Endothelial cell of umbilical vein (primary cell): ENCODE results near the gene MAFB.

Source experiments
- EZH2 ChIP-seq: IDR thresholded peaks from 2 replicates; pipeline ENCODE4 v1.6.1; 2012; ENCODE audit warnings: borderline replicate concordance, low read depth, mild to moderate bottlenecking, moderate library complexity, low read length, inconsistent platforms; ENCODE audit not compliant: severe bottlenecking
- FOS ChIP-seq: IDR thresholded peaks from 2 replicates; pipeline ENCODE4 v1.6.1; 2011; ENCODE audit warnings: mild to moderate bottlenecking, low read length, moderate library complexity, borderline replicate concordance; ENCODE audit not compliant: insufficient read depth
- JUN ChIP-seq: IDR thresholded peaks from 2 replicates; pipeline ENCODE4 v1.6.1; 2011; ENCODE audit warnings: borderline replicate concordance, low read depth; ENCODE audit not compliant: insufficient read length, insufficient read depth
- MYC ChIP-seq: IDR thresholded peaks from one replicate; pipeline ENCODE4 v1.6.1; 2011; ENCODE audit warnings: mild to moderate bottlenecking, low read depth, low read length
- POLR2A ChIP-seq: IDR thresholded peaks from 2 replicates; pipeline ENCODE4 v1.6.1; 2012; ENCODE audit warnings: low read depth, mild to moderate bottlenecking, control low read depth, low read length
- POLR2AphosphoS5 ChIP-seq: IDR thresholded peaks from 2 replicates; pipeline ENCODE4 v1.6.1; 2012; ENCODE audit warnings: low read depth, mild to moderate bottlenecking, control low read depth, low read length, moderate library complexity; ENCODE audit not compliant: insufficient read depth
- TF ChIP-seq, protein P1 (sequence below), 2 donors: IDR thresholded peaks; 1 replicate in 1 of 2; 2 replicates in 1 of 2; pipeline ENCODE4 v1.5.1; 2011; ENCODE audit warnings: low read length in 2 of 2, mild to moderate bottlenecking in 2 of 2, moderate library complexity in 2 of 2, control low read depth in 1 of 2, inconsistent platforms in 1 of 2, low read depth in 1 of 2; ENCODE audit not compliant: insufficient read depth in 1 of 2; ENCODE audit errors: extremely low read depth in 1 of 2
- TF ChIP-seq, protein P2 (sequence below): IDR thresholded peaks from 2 replicates; pipeline ENCODE4 v1.6.1; 2011; ENCODE audit not compliant: insufficient read depth, insufficient read length

DNA sequence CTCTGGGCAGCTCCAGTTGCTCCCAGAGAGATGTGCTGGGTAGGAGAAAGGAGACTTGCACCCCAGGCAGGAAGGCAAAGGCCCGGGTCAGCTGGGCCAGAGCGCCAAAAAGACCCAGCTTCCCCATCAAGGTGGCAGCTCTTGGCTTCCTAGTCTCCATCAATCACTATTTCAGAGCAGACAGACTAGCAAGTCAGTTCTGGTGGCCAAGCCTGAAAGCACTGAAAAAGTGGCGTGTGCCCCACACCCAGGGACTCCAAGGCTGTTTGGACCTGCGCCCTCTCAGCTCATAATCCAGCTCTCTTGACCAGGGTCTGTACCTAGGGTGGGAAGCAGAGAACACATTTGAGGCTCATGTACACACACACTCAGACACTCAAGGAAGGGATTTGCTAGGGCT lies 3.7 kb downstream of the MAFB start:
- TF ChIP-seq POLR2A (no peak), EZH2 (no peak), POLR2AphosphoS5 (no peak), MYC (no peak), JUN (no peak), FOS (no peak)
- TF ChIP-seq, protein P1, sequence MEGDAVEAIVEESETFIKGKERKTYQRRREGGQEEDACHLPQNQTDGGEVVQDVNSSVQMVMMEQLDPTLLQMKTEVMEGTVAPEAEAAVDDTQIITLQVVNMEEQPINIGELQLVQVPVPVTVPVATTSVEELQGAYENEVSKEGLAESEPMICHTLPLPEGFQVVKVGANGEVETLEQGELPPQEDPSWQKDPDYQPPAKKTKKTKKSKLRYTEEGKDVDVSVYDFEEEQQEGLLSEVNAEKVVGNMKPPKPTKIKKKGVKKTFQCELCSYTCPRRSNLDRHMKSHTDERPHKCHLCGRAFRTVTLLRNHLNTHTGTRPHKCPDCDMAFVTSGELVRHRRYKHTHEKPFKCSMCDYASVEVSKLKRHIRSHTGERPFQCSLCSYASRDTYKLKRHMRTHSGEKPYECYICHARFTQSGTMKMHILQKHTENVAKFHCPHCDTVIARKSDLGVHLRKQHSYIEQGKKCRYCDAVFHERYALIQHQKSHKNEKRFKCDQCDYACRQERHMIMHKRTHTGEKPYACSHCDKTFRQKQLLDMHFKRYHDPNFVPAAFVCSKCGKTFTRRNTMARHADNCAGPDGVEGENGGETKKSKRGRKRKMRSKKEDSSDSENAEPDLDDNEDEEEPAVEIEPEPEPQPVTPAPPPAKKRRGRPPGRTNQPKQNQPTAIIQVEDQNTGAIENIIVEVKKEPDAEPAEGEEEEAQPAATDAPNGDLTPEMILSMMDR (IDR thresholded peaks at IDR 0.05; ENCODE audit: extremely low read depth in 1 of 2, insufficient read depth in 1 of 2, low read depth in 1 of 2, low read length in 2 of 2): no peak
- TF ChIP-seq, protein P2, sequence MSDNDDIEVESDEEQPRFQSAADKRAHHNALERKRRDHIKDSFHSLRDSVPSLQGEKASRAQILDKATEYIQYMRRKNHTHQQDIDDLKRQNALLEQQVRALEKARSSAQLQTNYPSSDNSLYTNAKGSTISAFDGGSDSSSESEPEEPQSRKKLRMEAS: no peak
